A673 (cell line): ENCODE data around the gene CATSPERZ. TPM values are rescaled to one million over a fixed set of nuclear protein-coding genes. Genes with fewer than 3 reads are reported as not detected.

Experiments used
- BruUV-seq: library from RNA; stranded (reverse); fragments of 400-500 nt; replicated peaks from 2 replicates; lab custom pipeline; 2021; lab: Mats Ljungman, UMichigan
- CTCF ChIA-PET: fragments of 300-600 bp; sonication (Branson Sonifier 250); formaldehyde crosslinking; loops from one replicate; lab custom pipeline; 2022; ENCODE audit warnings: antibody characterized with exemption; lab: Charles Lee
- POLR2A ChIA-PET: fragments of 300-600 bp; sonication (Branson Sonifier 250); formaldehyde crosslinking; loops from one replicate; lab custom pipeline; 2022; ENCODE audit warnings: antibody characterized with exemption; ENCODE audit not compliant: low non-redundant PET; lab: Charles Lee
- DNase-seq: peaks from one replicate; pipeline ENCODE4 v3.0.0-alpha.2; 2015; ENCODE audit warnings: low spot score
- H3K27ac ChIP-seq: fragments of 200-600 bp; sonication (generic); 2 replicates; pipeline ENCODE4 v1.5.1; 2016; ENCODE audit warnings: mixed run types, low read depth, mild to moderate bottlenecking, mixed read lengths, antibody characterized with exemption, low read length; ENCODE audit not compliant: poor library complexity, severe bottlenecking
- H3K27me3 ChIP-seq: fragments of 200-600 bp; sonication (generic); replicated peaks from 2 replicates; pipeline ENCODE4 v1.6.1; 2017; ENCODE audit warnings: mixed run types, low read depth, mild to moderate bottlenecking, mixed read lengths, antibody characterized with exemption, low read length; ENCODE audit not compliant: insufficient read depth, poor library complexity
- H3K36me3 ChIP-seq: fragments of 200-600 bp; sonication (generic); 2 replicates; pipeline ENCODE4 v1.6.1; 2016; ENCODE audit warnings: mixed run types, mild to moderate bottlenecking, mixed read lengths, antibody characterized with exemption, low read length; ENCODE audit not compliant: insufficient read depth, poor library complexity, severe bottlenecking
- H3K4me1 ChIP-seq: fragments of 200-600 bp; sonication (generic); 2 replicates; pipeline ENCODE4 v1.6.1; 2017; ENCODE audit warnings: mixed run types, mild to moderate bottlenecking, mixed read lengths, antibody characterized with exemption, low read length; ENCODE audit not compliant: insufficient read depth, poor library complexity, severe bottlenecking
- H3K4me3 ChIP-seq: fragments of 200-600 bp; sonication (generic); 2 replicates; pipeline ENCODE4 v1.5.1; 2016; ENCODE audit warnings: low read depth, mixed run types, mild to moderate bottlenecking, mixed read lengths, low read length; ENCODE audit not compliant: poor library complexity, severe bottlenecking
- H3K9me3 ChIP-seq: fragments of 200-600 bp; sonication (generic); 2 replicates; pipeline ENCODE4 v1.6.1; 2016; ENCODE audit warnings: mixed run types, low read depth, mild to moderate bottlenecking, mixed read lengths, antibody characterized with exemption, low read length; ENCODE audit not compliant: poor library complexity, severe bottlenecking
- EZH2 ChIP-seq: fragments of 200-600 bp; sonication (generic); IDR thresholded peaks from 2 replicates; pipeline ENCODE4 v1.6.1; 2017; ENCODE audit warnings: borderline replicate concordance, low read depth, mild to moderate bottlenecking, mixed read lengths, antibody characterized with exemption, low read length; ENCODE audit not compliant: poor library complexity, severe bottlenecking
- intact Hi-C: fragments of 100-400 bp; cut with micrococcal nuclease; formaldehyde crosslinking; loops from one replicate; pipeline ENCODE4 v1.10.0; 2022; ENCODE audit not compliant: unreplicated experiment
- total RNA-seq: library from RNA; stranded (reverse); gene quantifications from 2 replicates; pipeline ENCODE4 v1.2.3, GENCODE V29; 2021
- TF ChIP-seq, protein P1 (sequence below): fragments of 300-800, 200-600 bp; sonication (generic); conservative IDR thresholded peaks from 2 replicates; pipeline ENCODE4 v1.5.1; 2017; ENCODE audit warnings: low read depth, mild to moderate bottlenecking, antibody characterized with exemption, low read length, moderate library complexity, mixed read lengths

Gene CATSPERZ
- total RNA-seq, 1 experiment from 2014 or later = not detected

- no peak overlapping the region for H3K27ac ChIP-seq
- H3K4me1 ChIP-seq = no peaks in the 10 kb centered on the region
- intact Hi-C loops = no loop called here
- no peaks in the 10 kb centered on the region for H3K9me3 ChIP-seq
- H3K4me3 ChIP-seq = no peak overlapping the region
- TF ChIP-seq EZH2 = no peak
- TF ChIP-seq, protein P1, sequence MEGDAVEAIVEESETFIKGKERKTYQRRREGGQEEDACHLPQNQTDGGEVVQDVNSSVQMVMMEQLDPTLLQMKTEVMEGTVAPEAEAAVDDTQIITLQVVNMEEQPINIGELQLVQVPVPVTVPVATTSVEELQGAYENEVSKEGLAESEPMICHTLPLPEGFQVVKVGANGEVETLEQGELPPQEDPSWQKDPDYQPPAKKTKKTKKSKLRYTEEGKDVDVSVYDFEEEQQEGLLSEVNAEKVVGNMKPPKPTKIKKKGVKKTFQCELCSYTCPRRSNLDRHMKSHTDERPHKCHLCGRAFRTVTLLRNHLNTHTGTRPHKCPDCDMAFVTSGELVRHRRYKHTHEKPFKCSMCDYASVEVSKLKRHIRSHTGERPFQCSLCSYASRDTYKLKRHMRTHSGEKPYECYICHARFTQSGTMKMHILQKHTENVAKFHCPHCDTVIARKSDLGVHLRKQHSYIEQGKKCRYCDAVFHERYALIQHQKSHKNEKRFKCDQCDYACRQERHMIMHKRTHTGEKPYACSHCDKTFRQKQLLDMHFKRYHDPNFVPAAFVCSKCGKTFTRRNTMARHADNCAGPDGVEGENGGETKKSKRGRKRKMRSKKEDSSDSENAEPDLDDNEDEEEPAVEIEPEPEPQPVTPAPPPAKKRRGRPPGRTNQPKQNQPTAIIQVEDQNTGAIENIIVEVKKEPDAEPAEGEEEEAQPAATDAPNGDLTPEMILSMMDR = no peak
- H3K36me3 ChIP-seq = no peaks in the 10 kb centered on the region
- H3K27me3 ChIP-seq = no peaks in the 10 kb centered on the region
- DNase-seq = no peak
- CTCF ChIA-PET = interaction anchor here (0.7 kb wide), 1 partner anchor 32 kb away, joined by 16 read pairs; no protein-coding TSS in a partner anchor
- POLR2A ChIA-PET = no interaction called here
- BruUV-seq = no TSS peak
Measured at GRCh38 chr11:64339286-64339685, 39.1 kb downstream of the CATSPERZ start.

- ChIA-PET POLR2A (no interaction called here), CTCF (no interaction called here)
- H3K36me3 ChIP-seq = no peaks in the 10 kb centered on the region
- no peak within 1 kb of the TSS for H3K27ac ChIP-seq
- TF ChIP-seq EZH2 = no peak
- TF ChIP-seq, protein P1 = no peak
- no peaks in the 10 kb centered on the region for H3K27me3 ChIP-seq
- BruUV-seq = no TSS peak
- no peaks in the 10 kb centered on the region for H3K9me3 ChIP-seq
- intact Hi-C loops = no loop called here
- no peak within 1 kb of the TSS for H3K4me3 ChIP-seq
- H3K4me1 ChIP-seq = no peaks in the 10 kb centered on the region
- DNase-seq = no peak
Measured at GRCh38 chr11:64339754-64340408, 39.7 kb downstream of the CATSPERZ start, which contains the start of gene CCDC88B. Gene CCDC88B, plus strand, starts transcription at chr11:64340204. Its CDS starts 63 bp downstream, at chr11:64340267.

DNA sequence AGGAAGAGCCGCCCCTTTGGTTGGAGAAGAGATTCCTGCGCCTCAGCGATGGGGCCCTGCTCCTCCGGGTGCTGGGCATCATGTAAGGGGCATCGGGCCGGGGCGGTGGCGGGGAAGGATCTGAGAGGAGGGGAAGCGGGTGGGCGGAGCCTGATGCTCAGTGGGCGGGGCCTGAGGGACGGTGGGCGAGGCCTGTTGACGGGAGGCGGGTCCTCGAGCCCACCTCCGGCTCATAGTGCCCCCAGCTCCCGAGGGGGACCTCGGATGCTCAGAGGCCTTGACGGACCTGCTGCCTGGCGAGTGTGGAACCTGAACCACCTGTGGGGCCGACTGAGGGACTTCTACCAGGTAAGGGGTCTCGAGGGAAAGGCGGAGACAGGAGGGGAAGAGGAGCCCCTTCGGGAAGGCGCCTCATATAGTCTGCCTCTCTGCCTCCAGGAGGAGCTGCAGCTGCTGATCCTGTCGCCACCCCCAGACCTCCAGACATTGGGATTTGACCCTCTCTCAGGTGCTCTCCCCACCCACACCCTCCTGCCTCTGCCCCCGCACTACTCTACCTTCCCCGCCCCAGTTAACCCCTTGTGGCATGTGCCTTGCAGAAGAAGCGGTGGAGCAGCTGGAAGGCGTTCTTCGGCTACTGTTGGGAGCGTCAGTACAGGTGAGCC, 40.6 kb downstream of the CATSPERZ start:
- DNase-seq = no peak
- no peaks in the 10 kb centered on the region for H3K9me3 ChIP-seq
- no peaks in the 10 kb centered on the region for H3K27me3 ChIP-seq
- no peak overlapping the region for H3K4me3 ChIP-seq
- no peaks in the 10 kb centered on the region for H3K4me1 ChIP-seq
- H3K36me3 ChIP-seq = no peaks in the 10 kb centered on the region
- no TSS peak for BruUV-seq
- intact Hi-C loops = no loop called here
- TF ChIP-seq, protein P1 = no peak
- no peak for TF ChIP-seq EZH2
- no peak overlapping the region for H3K27ac ChIP-seq
- ChIA-PET CTCF (interaction anchor here (0.6 to 2.2 kb wide), 4 partner anchors 8 to 23 kb away, joined by 3 to 10 read pairs (median 3); partner anchors contain the start of genes PRDX5 and TRMT112), POLR2A (no interaction called here)
